DMS 273 treated with DMSO at 0.1 percent for 48 hours (cell line): ENCODE measurements around the gene VANGL1.

ENCODE experiments used
- DNase-seq: peaks from one replicate; lab custom pipeline; 2025; lab: John Stamatoyannopoulos, UW

VANGL1 gene

DNA sequence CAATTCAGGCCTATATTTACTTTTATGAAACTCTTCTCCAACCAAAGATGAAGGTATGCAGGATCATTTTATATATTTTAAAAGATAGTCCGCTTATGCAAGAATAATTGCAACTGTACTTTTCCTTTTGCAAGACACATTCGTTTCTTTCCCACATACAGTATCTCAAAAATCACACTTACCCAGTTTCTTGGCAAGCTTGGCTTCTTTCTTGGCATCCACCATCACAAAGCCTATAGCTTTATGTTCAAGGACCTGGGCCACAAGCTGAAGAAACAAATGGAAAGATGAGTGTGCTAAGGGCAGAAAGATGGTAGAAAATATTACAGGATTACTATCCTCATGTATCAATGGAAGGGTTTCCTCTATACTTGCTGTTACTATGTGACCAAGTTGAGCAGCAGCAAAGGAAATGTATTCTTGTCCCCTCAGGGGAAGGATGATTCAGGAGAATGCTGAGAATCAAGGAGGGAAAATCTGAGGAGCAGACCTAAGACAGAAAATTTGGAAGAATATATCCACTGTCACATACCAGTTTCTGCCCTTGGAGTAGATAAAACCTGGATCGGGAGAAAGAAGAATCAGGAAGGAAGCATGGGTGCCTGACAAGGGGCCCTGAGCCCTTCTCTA lies 103.0 kb downstream of the VANGL1 start:
- no peak for DNase-seq

DNA sequence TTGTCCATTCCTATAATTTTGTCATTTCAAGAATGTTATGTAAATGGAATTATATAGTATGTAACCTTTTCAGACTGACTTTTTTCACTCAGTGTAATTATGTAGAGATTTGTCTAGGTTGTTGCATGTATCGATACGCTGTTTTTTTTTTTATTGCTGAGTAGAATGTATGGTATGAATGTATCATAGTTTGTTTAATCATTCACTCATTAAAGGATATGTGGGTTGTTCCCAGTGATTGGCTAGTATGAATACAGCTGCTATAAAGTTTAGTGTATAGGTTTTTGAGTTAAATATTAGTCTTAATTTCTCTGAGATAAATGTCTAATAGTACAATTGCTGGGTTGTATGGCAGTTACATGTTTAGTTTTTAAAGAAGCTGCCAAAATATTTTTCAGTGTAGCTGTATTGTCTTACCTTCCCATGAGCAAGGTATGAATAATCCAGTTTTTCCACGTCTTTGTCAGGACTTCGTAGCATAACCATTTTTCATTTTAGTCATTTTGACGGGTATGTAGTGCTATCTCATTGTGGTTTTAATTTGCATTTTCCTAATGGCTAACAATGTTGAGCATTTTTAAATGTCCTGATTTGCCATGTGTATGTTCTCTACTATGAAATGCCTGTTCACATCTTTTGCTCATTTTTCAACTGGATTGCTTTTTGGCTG lies 104.4 kb downstream of the VANGL1 start:
- DNase-seq: no peak
